HG02623 (cell line): ENCODE measurements around the gene MANF.
"Not testable (repeated sequence)": the region's sequence is repeated elsewhere in the genome, so short reads cannot be mapped to it uniquely, and the experiment has no call there.

Experiments used
- ATAC-seq: cut with Tn5 transposase; IDR thresholded peaks from one replicate; pipeline ENCODE4 v1.9.1; 2021; ENCODE audit warnings: moderate library complexity; ENCODE audit not compliant: unreplicated experiment

MANF gene

DNA sequence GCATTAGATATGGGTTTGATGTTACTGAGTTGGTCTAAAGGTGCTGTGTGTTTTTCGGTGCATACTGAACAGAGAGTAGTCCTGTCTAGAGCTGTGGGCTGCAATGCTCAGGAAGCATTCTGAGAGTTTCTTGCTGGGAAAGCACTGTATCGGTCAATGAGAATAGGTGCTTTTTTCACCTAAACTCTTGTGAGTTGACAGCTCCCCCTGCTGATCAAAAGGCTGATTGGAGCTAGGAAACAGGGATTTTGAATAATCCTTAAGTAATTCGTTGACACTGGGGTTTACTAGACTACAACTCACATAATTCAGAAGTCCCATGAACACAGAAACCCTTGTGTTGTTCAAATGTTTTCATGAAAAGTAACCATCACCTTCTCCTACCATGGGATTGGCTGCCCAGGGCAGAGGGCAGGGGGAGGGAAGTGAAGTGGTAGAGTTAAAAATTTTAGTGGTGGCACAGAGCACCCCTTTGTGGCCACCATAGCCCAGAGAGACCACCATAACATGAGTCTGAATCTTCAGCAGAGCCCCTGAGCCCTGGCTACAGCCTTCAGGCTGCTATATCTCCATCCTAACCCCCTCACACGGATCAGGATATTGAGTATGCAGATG lies 13.0 kb upstream of the MANF start:
- ATAC-seq: no peak

DNA sequence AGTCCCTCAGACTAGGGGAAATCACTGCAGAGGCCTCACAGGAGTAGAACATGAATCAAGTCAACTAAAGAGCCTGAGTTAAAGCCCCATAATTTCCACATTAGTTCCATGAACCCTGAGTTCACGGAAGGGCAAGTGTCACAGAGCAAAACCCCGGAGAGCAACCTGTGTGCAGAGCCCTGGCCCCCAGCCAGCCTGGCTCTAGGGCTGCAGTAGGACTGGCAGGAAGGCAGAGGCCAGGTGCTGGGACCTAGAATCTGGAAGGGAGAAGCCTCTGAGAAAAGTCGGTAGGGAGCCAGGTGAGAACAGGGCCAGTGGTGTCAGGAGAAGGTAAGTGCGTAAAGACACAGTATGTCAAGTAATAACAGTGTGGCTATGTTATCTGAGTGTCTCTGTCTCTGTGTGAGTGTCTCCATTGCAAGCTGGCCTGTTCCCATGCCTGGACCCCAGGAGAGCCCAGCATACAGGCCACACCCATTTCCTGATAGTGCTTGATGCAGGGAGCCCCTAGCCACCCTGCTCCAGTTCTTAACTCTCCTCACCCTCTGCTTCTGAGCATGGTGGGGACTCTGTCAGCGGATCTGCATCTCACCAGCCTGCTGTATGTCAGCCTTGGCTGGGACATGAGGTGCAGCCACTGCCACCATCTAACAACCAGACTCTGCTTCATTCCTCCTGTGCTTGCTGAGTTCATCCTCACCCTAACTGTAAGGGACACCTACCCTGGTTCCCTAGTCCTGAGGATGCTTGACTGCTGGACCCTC lies 11.3 kb upstream of the MANF start:
- ATAC-seq: no peak

DNA sequence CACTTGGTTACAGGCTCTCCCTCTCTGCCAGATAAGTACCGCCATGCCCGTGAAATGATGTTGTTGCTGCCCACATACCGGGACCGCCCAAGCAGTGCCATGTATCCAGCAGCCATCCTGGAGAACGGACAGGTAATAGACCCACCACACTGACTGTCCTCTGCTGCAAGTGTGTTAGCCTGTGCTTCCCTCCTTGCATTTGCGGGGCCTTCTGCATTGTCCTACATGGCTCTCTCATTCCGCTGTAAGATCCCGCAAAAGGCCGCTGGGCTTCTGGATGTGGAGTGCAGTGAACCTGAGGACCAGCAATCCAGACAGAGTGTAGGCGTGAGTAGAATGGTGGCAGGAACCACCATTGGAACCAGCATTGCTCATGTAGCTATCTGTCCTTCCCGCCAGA lies 10.6 kb upstream of the MANF start:
- ATAC-seq: no peak

DNA sequence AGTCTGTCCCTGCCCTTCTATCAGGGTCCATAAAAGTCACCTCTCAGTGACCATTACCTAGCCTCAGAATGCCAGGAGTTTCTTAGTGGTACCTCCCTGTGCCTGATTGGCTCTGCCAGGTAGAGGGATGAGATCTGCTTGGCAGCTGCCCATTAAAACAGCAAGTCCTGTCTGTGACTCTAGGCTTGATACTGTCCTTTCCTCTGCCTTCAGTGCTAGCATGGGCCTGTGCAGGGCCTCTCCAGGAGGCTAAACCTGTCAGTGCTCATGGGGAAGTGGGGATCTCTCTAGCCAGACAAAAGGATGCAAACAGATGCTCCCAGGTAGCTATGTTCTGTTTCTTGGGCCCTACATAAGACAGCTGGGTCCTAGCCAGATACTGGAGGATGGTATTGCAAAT lies 10.0 kb upstream of the MANF start:
- no peak for ATAC-seq

DNA sequence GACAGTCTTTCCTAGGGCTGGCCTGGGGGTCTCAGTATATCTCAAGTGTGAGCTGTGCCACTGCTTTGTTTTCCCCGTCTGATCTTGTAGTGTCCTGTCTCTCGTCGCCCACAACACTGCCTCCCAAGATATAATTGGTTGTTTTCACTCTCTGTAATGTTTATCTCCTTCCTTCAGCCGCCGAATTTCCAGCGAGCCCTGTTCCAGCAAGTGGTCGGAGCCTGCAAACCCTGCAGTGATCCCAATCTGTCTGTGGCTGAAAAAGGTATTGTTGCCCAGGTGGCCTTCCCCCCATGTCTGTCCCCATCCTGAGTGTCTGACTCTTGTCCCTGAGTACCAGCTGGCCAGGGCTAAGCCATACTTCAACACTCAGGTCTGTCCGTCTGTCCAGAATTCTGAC lies 9.5 kb upstream of the MANF start:
- ATAC-seq: no peak

DNA sequence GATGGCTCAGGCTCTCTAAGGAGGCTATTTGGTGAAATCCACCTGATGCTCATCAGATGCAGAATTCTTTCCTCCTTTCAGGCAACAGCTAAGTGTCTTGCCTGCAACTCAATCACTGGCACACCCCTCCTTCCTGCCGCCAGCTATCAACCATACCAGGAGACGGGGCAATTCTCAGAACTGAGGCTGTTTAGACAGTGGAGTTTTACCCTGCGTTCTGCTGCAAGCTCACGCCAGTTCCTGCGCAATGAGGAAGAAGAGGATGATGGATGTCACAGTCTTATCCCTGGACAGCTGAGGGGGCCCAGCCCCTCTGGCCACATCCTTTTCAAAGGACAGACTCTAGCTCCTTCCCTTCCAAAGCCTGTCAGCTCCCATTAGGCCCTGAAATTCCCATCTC lies 7.0 kb upstream of the MANF start:
- no peak for ATAC-seq

DNA sequence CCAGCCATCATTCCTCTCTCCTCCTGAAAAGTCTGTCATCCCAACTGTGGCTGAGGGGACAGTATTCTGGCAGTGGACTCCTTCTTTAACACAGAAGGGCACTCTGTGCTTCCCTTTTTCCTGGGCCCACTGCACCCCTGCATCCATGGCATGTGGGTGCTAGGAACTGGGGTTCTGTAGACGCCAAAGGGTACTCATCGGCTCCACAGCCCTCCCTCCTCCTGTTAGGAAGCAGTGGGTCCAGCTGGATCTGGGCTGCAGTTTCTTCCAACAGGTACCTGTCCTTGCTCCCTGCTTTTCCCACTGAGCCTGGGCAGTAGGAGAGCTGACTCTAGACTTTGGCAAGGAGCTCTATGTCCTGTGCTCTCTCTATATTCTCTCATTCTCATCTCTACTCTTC lies 6.4 kb upstream of the MANF start:
- ATAC-seq: no peak

DNA sequence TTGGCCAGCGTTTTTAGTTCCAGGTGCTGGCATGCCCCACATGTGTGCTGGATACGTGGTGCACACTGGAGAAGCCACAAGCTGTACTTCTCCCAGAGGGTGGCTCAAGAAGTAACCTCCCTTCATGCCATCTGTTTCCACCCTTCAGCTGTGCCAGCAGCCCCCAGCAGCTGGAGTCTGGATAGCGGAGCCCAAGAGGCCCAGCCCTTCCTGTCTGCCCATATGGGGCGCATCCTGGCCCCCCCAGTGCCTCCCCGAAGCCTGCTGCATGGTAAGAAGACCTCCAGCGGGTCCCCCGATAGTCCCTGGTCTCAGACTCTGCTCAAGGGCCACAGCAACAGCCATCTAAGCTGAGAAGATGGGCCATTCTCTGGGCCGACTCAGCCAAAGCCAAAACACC lies 5.8 kb upstream of the MANF start:
- no peak for ATAC-seq

DNA sequence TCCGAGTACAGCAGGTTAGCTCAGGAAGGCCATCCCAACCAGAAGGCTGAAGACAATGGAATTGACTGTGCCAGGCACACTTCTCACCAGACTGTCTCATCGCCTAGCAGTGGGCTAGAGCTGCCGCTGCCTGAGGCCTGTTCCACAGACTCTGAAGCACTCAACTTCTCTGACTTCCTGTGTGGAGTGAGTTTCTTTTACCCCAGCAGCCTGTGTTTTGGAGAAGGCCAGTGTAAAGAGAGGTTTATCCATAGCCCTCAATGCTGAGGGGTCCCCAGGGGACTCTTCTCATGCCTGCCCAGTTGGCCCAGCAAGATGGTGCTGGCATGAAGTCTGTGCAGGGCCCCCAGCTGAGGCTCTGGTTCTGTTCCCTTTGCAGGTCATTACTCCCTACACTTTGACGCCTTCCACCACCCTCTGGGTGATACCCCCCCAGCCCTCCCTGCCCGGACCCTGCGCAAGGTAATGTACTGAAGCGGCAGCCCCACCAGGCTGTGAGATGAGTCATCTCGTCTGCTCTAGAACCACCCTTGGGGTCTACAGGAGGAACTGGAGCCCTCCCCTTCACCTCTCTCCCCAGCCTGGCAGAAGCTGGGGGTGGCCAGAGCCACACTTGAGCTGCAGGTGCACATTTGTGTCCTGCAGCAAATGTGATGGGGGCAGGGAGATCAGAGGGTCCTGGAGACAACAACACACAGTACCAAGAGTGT lies 5.2 kb upstream of the MANF start:
- no peak for ATAC-seq

DNA sequence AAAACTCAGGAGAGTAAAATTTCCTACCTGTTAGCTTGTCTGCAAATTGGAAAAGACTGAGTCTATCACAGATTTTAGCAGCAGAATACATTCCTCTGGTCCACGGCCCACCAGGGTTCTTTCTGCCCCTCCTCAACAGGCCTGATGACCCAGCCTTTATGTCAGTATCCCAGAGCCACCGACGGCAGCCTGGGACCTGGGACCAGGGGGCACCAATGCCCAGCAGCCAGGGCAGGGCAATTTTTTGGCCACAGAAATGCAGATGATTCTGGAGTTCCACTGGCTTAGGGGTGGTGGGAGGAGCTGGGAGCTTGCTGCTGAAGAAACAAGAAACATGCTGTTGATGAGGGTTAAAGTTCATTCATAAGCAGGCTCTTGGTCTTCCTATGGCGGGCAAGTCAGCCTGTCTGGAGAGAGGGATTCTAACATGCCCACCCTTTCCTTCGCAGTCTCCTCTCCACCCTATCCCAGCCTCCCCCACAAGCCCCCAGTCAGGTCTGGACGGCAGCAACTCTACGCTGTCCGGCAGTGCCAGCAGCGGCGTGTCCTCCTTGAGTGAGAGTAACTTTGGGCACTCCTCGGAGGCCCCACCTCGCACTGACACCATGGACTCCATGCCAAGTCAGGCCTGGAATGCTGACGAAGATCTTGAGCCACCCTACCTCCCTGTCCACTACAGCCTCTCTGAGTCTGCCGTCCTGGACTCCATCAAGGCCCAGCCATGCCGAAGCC lies 4.3 kb upstream of the MANF start:
- ATAC-seq: no peak

DNA sequence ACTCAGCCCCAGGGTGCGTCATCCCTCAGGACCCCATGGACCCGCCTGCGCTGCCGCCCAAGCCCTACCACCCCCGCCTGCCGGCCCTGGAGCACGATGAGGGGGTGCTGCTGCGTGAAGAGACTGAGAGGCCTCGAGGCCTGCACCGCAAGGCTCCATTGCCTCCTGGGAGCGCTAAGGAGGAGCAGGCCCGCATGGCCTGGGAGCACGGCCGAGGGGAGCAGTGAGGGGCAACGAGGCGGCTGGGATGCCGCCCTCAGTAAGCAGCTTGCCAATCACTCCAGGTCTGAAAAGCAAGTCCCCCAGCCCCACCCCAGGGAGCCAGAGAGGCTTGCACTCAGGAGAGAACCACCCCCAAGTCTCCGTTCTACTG lies 3.8 kb upstream of the MANF start:
- no peak for ATAC-seq

DNA sequence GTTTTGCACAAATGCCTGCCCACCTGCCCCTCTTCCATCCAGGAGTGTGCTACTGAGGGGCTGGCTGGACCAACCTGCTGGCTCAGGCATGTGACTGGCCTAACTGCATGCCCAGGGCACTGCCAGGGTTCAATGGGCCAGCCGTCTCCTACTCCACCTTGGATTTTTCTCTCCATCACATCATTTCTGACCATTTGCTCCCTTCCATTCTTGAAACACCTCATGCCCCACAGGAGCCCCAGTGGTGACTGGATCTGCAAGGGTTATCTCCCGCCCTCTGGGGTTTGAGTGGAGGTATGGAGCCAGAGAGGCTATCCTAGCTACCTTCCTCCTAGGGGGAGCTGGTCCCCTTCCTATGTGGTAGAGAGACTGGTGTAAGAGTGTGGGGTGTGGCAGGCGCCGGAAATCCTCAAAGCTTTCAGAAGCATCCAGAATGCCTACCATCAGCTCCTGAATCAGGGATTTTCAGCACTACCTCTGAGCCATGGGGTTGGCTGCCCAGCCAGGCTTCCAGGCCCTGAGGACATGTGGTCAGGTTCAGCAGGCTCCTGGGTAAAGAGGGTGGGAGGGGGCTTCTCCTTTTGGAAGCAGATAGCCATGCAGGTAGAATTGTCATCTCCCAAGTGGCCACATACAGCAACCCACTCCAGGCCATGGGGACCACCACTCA lies 2.9 kb upstream of the MANF start:
- no peak for ATAC-seq

DNA sequence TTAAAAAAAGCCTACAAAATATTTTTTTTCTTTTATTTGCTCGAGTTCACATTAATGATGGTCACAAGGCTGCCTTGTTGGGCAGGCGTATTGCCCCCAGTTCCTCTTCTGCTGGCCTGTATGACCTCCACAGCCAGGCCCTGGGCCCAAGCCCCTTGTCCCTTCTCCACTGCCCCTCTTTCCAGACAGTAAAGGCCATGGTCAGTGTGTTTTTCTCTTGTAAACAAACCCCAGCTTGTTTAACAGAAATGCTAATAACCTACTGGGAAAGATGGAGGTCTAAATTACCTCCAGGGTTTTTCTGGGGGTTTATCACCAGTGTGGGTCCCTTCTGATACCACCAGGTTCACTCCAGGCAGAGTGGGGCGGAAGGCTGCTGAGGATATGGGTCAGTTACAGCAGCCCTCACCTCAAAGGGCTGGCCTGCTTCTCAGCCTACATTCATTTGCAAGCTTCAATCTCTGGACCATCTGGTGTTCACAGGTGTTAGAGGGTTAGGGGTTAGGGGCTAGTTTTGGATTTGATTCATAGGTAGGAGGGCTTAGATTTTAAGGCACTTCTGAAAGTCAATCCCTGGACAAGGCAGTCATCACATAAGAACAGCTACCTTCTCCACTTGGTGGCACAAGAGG lies 2.0 kb upstream of the MANF start:
- no peak for ATAC-seq

DNA sequence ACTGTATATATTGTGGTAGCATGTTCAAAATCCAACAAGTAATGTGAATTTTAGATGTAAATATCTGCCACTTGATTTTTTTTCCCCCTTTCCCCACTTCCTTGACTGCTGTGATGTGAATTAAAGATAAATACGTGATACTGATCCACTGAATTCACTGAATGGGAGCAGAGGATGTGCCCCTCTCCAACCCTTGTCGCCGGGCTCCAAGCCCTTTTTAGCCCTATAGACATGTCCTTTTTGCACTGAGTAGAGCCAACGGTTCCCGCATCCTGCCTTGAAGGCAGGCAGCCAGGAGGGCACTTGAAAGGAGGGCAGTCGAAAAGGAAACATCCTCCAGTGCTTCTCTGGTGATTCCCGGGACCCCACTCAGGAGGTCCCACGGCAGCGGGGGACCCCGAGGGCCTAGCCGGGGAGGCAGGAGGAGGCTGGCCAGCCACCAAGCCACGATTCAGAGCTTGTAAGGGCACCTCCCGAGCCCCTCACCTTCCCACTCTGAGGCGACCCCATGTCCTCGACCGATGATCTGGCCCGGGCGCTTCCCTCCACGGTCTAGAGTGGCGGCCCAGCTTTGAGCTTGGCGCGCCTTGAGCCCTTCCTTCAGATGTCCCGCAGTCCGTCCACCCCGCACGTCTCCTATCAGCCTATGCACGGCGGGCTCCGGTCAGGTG lies 901 bp upstream of the MANF start:
- ATAC-seq: no peak

DNA sequence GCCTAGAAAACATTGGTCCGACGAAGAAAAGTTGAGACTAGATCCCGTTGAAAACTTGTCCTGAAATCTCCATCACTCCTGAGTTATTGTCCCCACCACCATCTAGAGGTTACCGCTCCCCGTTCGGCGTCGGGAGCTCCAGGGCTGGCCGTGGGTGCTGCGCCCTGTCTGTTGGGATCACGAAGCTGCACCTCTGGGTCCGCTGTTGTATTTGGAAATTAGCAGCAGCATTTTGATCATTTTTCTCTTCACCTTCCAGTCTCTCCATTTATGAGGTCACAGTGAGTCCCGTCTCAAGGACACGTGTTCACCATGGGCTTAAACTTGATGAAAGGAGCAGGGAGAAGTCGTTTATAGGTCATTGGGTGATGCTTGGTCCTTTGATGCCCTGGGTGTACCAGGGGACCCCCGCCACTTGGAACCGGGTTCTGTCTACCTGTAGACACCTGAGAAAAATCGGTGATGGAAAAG lies 565 bp downstream of the MANF start:
- no peak for ATAC-seq

DNA sequence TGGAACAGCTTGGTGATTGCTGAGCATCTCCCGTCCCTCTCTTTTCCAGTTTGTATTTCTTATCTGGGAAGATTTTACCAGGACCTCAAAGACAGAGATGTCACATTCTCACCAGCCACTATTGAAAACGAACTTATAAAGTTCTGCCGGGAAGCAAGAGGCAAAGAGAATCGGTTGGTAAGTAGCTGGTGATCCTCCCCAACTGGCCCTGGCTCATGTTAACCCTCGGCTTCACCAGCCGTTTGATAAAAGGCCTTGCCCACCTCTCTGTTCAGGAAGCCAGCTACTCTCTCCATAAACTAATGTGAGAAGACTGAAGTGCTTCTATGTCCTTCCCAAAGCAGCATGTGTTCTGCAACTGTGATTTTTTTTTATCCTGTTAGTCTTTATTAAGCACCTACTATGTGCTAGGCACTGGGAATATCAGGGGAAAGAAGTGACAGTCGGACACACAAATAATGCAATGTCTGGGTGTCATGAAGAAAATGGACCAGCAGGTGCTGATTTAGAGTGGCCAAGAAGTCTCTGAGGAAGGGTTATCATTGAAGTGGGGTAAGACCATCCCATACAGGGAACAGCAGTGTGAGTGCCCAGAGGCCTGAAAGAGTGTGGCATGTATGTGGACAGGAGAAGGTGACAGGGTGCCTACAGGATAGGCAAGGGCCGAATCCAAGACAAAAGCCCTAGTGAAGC lies 1.2 kb downstream of the MANF start:
- ATAC-seq: no peak

DNA sequence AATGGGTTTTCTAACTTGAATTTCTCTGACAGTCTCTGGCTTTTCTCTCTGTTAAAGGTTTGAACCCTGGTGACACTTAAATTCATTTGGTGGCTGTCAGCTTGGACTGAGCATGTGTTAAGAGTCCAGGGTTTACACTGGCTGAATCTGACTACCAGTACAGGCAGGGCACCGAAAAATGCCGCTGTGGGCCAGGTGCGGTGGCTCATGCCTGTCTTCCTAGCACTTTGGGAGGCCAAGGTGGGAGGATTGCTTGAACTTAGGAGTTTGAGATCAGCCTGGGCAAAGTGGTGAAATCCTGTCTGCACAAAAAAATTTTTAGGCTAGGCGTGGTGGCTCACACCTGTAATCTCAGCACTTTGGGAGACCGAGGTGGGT lies 1.8 kb downstream of the MANF start:
- no peak for ATAC-seq

DNA sequence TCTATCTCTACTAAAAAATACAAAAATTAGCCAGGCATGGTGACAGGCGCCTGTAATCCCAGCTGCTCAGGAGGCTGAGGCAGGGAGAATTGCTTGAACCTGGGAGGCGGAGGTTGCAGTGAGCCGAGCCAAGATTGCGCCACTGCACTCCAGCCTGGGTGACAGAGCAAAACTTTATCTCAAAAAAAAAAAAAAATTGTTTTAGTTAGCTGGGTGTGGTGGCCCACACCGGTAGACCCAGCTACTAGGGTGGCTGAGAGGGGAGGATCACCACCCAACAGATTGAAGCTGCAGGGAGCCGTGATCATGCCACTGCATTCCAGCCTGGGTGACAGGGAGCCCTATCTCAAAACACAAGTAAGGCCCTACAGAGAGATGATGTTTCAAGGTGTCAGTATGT lies 2.2 kb downstream of the MANF start:
- not testable (repeated sequence) for ATAC-seq

DNA sequence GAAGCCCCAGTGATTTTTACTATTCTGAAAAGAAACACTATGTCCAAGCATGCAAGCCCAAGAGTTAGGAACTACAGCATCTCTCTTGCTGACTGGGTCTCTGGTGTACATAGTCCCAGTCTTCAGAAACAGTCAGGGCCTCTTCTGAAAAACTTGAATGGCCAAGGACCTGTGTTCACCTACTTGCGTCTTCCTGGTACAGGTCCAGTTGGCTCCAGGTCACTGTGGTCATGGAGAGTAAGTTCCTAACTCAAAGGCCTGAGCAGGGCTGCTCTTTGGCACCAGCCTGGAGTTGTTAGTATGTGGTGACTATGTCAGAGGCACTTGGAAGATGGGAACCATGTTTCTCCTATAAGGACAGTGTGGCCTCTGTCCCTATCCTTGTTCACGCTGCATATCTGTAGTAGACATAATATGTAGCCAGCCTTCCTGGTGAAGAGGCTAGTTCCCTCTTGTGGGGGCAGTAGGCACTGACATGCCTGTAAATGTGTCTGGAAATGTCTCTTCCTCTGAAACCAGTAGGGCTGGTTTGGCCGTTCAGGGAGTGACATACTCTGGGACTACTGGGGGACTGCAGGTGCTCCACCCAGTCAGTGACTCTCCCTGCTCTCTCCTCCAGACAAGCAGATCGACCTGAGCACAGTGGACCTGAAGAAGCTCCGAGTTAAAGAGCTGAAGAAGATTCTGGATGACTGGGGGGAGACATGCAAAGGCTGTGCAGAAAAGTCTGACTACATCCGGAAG lies 3.4 kb downstream of the MANF start:
- no peak for ATAC-seq
